Measurements from ENCODE around the gene NUDT2. TPM values are rescaled to one million over a fixed set of nuclear protein-coding genes. Genes with fewer than 3 reads are reported as not detected.

NUDT2 gene
- total and polyA plus RNA-seq, 2 donors (not counting 1 experiment from before 2014, with no cell fraction given), result 47.1 to 50.8 TPM

GRCh38 chr9:34385561-34386230, 56.3 kb downstream of the NUDT2 start:
- peaks cover 6% of the 10 kb centered on the region for H3K27me3 ChIP-seq (ENCODE audit: control insufficient read depth, insufficient read depth, low read length)

GRCh38 chr9:34386656-34387055, 57.3 kb downstream of the NUDT2 start:
- DNase-seq (ENCODE audit: low read depth in 2 of 2), result no peak
- H4K20me1 ChIP-seq (ENCODE audit: control insufficient read depth, extremely low read depth, insufficient read depth, low read length), result no peaks in the 10 kb centered on the region
- no peak for TF ChIP-seq EZH2 (IDR thresholded peaks at IDR 0.05; ENCODE audit: low read length, missing control alignments)
- no peak for TF ChIP-seq CTCF (conservative IDR thresholded peaks at IDR 0.05 in 1 of 2, IDR thresholded peaks at IDR 0.05 in 1 of 2; ENCODE audit: low read depth in 1 of 2, low read length in 2 of 2)

More at GRCh38 chr9:34385561-34386230, 56.3 kb downstream of the NUDT2 start:
- H3K4me1 ChIP-seq (ENCODE audit: control insufficient read depth, extremely low read depth, insufficient read depth, low read length), result peaks cover 3% of the 10 kb centered on the region
- no peaks in the 10 kb centered on the region for H3K9me3 ChIP-seq (ENCODE audit: control insufficient read depth, insufficient read depth, low read depth, low read length)
- no peak overlapping the region for H3K4me3 ChIP-seq (replicated peaks in 1 of 4; ENCODE audit: control extremely low read depth in 1 of 4, insufficient read depth in 1 of 4, low read depth in 3 of 4, low read length in 4 of 4)
- H4K20me1 ChIP-seq (ENCODE audit: control insufficient read depth, extremely low read depth, insufficient read depth, low read length), result no peaks in the 10 kb centered on the region
- H3K27ac ChIP-seq (ENCODE audit: insufficient read depth, low read length), result no peak overlapping the region
- H3K36me3 ChIP-seq (ENCODE audit: control insufficient read depth, insufficient read depth, low read length), result no peaks in the 10 kb centered on the region
- H2AFZ ChIP-seq (ENCODE audit: low read length), result no peak overlapping the region
- no peak for TF ChIP-seq CTCF (conservative IDR thresholded peaks at IDR 0.05 in 1 of 2, IDR thresholded peaks at IDR 0.05 in 1 of 2; ENCODE audit: low read depth in 1 of 2, low read length in 2 of 2)
- no peak for TF ChIP-seq EZH2 (IDR thresholded peaks at IDR 0.05; ENCODE audit: low read length, missing control alignments)
- DNase-seq (ENCODE audit: low read depth in 2 of 2), result no peak
- no peaks in the 10 kb centered on the region for H3K79me2 ChIP-seq (ENCODE audit: control insufficient read depth, insufficient read depth, low read length)
- no peak overlapping the region for H3K4me2 ChIP-seq (ENCODE audit: extremely low read depth, insufficient read depth, low read length)
- H3K9ac ChIP-seq (ENCODE audit: insufficient read depth, low read length), result no peak overlapping the region

GRCh38 chr9:34387239-34387638, 57.9 kb downstream of the NUDT2 start:
- TF ChIP-seq CTCF (conservative IDR thresholded peaks at IDR 0.05 in 1 of 2, IDR thresholded peaks at IDR 0.05 in 1 of 2; ENCODE audit: low read depth in 1 of 2, low read length in 2 of 2) (no peak), EZH2 (IDR thresholded peaks at IDR 0.05; ENCODE audit: low read length, missing control alignments) (no peak)
- Histone ChIP-seq H3K27ac (ENCODE audit: insufficient read depth, low read length) (no peak overlapping the region), H4K20me1 (ENCODE audit: control insufficient read depth, extremely low read depth, insufficient read depth, low read length) (no peaks in the 10 kb centered on the region), H3K9ac (ENCODE audit: insufficient read depth, low read length) (no peak overlapping the region), H3K36me3 (ENCODE audit: control insufficient read depth, insufficient read depth, low read length) (no peaks in the 10 kb centered on the region), H3K79me2 (ENCODE audit: control insufficient read depth, insufficient read depth, low read length) (no peaks in the 10 kb centered on the region), H3K4me1 (ENCODE audit: control insufficient read depth, extremely low read depth, insufficient read depth, low read length) (no peaks in the 10 kb centered on the region), H3K4me2 (ENCODE audit: extremely low read depth, insufficient read depth, low read length) (no peak overlapping the region), H3K4me3 (replicated peaks in 1 of 4; ENCODE audit: control extremely low read depth in 1 of 4, insufficient read depth in 1 of 4, low read depth in 3 of 4, low read length in 4 of 4) (no peak overlapping the region), H3K9me3 (ENCODE audit: control insufficient read depth, insufficient read depth, low read depth, low read length) (no peaks in the 10 kb centered on the region), H3K27me3 (ENCODE audit: control insufficient read depth, insufficient read depth, low read length) (no peaks in the 10 kb centered on the region), H2AFZ (ENCODE audit: low read length) (no peak overlapping the region)
- no peak for DNase-seq (ENCODE audit: low read depth in 2 of 2)

More at GRCh38 chr9:34386656-34387055, 57.3 kb downstream of the NUDT2 start:
- no peaks in the 10 kb centered on the region for H3K4me1 ChIP-seq (ENCODE audit: control insufficient read depth, extremely low read depth, insufficient read depth, low read length)
- H3K9ac ChIP-seq (ENCODE audit: insufficient read depth, low read length), result no peak overlapping the region
- no peaks in the 10 kb centered on the region for H3K9me3 ChIP-seq (ENCODE audit: control insufficient read depth, insufficient read depth, low read depth, low read length)
- H3K36me3 ChIP-seq (ENCODE audit: control insufficient read depth, insufficient read depth, low read length), result no peaks in the 10 kb centered on the region
- no peak overlapping the region for H3K4me2 ChIP-seq (ENCODE audit: extremely low read depth, insufficient read depth, low read length)
- H2AFZ ChIP-seq (ENCODE audit: low read length), result no peak overlapping the region
- no peaks in the 10 kb centered on the region for H3K79me2 ChIP-seq (ENCODE audit: control insufficient read depth, insufficient read depth, low read length)
- H3K4me3 ChIP-seq (replicated peaks in 1 of 4; ENCODE audit: control extremely low read depth in 1 of 4, insufficient read depth in 1 of 4, low read depth in 3 of 4, low read length in 4 of 4), result no peak overlapping the region
- H3K27ac ChIP-seq (ENCODE audit: insufficient read depth, low read length), result no peak overlapping the region
- H3K27me3 ChIP-seq (ENCODE audit: control insufficient read depth, insufficient read depth, low read length), result peaks cover 5% of the 10 kb centered on the region

Data from fibroblast of lung (primary cell).